GM11168 (cell line): ENCODE measurements around the gene CEACAM19.

Experiments used
- in situ Hi-C: fragments of 300-500 bp; cut with MboI; formaldehyde crosslinking; loops from one replicate; pipeline ENCODE4 v1.12.0; 2022; ENCODE audit warnings: low sequenced_read_pairs; ENCODE audit not compliant: unreplicated experiment

Gene CEACAM19

GRCh38 chr19:44644402-44645016 is 26.8 kb upstream of the CEACAM19 start:
- in situ Hi-C loops: no loop called here

DNA sequence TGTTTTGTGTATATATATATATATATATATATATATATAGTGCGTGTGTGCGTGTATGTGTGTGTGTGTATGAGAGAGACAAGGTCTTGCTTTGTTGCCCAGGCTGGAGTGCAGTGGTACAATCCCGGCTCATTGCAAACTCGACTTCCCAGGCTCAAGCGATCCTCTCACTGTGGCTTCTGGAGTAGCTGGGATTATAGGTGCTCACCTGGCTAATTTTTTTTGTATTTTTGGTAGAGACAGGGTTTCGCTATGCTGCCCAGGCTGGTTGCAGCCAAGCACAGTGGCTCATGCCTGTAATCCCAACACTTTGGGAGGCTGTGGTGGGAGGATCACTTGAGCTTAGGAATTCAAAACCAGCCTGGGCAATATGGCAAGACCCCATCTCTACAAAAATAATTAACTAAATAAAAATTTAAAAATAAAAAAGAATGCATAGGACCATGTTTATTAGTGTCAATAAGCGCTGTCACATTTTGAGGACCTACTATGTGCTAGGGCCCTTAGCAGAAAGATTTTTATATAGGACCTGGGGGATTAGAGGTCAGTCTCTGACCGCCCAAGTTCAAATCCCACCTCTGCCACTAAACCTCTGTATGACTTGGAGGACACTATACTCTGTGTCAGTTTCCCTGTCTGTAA is 25.8 kb upstream of the CEACAM19 start:
- in situ Hi-C loops: no loop called here

DNA sequence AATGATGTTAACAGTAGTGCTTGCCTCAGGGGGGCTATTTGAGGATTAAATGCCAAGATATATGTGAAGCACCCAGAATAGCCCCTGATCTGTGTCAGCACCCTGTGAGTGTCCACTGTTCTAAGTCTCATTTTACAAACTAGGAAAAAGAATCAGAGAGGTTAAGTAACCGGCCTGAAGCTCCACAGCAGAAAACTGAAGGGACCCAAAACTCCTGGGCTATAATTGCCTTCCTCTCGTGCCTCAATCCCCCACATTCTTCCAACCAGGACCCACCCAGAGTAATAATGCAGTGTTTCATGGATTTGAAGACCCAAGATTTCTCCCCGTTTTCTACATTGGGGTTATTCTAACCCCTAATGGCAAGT is 25.2 kb upstream of the CEACAM19 start:
- in situ Hi-C loops: no loop called here

- in situ Hi-C loops: no loop called here
Observed at GRCh38 chr19:44647144-44647543, 24.1 kb upstream of the CEACAM19 start.

- in situ Hi-C loops: no loop called here
Observed at GRCh38 chr19:44648631-44649251, 22.5 kb upstream of the CEACAM19 start.

DNA sequence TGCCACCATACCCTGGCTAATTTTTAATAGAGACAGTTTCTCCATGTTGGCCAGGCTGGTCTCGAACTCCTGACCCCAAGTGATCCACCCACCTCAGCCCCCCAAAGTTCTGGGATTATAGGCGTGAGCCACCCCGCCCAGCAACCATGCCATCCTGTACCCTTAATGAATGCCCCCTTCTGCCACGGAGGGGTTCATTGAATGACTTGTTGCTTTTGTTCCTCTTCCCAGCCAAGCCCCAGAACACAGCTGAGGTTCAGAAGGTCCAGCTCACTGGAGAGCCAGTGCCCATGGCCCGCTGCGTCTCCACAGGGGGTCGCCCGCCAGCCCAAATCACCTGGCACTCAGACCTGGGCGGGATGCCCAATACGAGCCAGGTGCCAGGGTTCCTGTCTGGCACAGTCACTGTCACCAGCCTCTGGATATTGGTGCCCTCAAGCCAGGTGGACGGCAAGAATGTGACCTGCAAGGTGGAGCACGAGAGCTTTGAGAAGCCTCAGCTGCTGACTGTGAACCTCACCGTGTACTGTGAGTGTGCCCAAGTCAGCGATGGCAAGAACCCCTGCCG is 21.6 kb upstream of the CEACAM19 start:
- in situ Hi-C loops: no loop called here

- in situ Hi-C loops: no loop called here
Observed at GRCh38 chr19:44653343-44653742, 17.9 kb upstream of the CEACAM19 start.

GRCh38 chr19:44653977-44654774 is 17.1 kb upstream of the CEACAM19 start:
- in situ Hi-C loops: no loop called here

DNA sequence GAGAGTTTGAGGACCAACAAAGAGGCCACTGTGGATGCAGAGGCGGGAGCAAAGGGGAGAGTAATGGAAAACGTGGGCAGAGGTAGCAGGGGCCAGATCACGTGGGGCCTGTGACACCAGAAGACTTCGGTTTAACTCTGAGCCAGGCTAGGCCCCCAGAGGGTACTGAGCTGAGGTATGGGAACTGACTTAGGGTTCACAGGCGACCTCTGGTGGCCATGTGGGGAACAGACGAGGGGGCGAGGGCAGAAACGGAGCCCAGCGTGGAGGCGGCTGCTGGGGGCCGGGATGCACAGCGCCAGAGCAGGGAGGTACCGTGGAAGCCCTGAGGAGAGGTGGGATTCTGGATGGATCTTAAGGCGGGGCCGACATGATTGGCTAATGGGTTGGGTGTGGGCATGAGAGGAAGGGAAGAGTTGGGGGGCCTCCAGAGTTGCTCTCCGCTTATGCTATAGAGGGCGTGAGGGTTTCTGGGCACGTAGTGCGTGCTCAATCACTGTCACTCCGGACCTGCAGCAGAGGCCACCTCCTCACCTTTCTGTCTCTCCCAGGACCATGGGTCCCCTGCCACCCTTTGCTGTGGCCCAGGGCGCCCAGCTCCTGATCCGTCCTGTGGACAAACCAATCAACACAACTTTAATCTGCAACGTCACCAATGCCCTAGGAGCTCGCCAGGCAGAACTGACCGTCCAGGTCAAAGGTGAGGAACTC is 13.9 kb upstream of the CEACAM19 start:
- in situ Hi-C loops: no loop called here

DNA sequence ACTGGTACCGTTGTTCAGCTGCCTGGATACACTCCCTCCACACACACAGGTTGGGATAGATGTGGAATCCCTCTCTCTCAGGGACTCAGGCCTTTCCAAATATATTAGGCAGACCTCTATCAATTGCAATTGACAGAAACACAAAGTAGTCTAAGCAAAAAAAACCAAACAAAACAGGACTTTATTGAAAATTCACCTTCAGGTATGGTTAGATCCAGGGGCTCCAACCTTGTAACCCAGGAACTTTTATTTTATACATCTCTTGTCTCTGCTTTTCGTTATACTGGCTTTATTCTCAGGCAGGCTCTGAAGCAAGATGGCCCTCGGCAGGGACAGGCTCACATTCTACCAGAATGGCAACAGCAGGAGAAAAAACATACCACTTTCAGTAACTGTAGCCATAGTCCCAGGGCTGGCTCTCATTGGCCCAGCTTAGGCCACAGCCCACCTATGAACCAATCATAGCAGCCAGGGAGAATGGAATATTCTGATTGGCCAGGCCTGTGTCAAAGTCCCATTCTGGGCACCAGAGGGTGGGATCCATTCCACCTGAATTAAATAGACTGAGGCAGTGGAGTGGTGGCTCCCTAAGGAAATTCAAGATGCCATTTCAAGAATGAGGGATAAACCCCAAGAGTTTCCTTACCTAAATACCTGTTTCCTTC is 13.1 kb upstream of the CEACAM19 start:
- in situ Hi-C loops: no loop called here

- in situ Hi-C loops: no loop called here
Observed at GRCh38 chr19:44660081-44660480, 11.2 kb upstream of the CEACAM19 start.

DNA sequence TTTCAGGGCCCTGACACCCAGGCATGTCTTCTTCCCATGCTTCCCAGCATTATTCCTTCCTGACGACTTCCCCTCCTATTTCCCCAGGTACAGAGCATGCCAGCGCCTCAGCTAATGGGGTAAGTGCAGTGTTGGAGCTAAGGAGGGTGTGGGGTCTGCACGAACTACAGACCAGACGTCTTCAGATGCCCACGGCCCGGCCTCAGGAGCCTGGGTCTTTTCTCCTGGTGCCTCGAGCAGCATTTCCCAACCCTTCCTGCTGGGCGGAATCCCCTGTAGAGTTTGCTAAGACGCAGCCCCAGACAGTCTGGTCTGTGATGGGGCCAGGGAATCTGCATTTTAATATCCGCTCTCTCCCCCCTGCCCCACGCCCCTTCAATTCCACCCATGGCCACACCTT is 10.1 kb upstream of the CEACAM19 start:
- in situ Hi-C loops: no loop called here

DNA sequence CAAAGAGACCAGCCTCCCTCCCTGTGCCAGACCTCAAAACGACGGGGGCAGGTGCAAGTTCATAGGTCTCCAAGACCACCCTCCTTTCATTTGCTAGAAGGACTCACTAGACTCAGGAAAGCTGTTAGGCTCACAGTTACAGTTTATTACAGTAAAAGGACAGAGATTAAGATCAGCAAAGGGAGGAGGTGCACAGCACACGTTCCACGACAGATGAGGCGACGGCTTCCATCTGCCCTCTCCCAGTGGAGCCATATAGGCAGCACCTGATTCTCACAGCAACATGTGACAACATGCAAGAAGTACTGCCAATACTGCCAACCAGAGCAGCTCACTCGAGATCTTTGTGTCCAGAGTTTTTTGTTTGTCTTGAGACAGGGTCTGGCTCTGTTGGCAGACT is 9.4 kb upstream of the CEACAM19 start:
- in situ Hi-C loops: no loop called here

DNA sequence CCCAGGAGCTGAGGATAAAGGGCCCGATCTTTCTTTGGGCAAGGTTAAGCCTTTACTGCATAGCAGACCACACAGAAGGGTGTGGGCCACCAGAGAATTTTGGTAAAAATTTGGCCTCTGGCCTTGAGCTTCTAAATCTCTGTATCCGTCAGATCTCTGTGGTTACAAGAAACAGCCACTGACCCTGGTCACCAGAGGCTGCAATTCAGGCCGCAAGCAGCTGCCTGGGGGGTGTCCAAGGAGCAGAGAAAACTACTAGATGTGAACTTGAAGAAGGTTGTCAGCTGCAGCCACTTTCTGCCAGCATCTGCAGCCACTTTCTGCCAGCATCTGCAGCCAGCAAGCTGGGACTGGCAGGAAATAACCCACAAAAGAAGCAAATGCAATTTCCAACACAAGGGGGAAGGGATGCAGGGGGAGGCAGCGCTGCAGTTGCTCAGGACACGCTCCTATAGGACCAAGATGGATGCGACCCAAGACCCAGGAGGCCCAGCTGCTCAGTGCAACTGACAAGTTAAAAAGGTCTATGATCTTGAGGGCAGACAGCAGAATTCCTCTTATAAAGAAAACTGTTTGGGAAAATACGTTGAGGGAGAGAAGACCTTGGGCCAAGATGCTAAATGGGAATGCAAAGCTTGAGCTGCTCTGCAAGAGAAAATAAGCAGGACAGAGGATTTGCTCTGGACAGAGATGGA is 8.4 kb upstream of the CEACAM19 start:
- in situ Hi-C loops: no loop called here

DNA sequence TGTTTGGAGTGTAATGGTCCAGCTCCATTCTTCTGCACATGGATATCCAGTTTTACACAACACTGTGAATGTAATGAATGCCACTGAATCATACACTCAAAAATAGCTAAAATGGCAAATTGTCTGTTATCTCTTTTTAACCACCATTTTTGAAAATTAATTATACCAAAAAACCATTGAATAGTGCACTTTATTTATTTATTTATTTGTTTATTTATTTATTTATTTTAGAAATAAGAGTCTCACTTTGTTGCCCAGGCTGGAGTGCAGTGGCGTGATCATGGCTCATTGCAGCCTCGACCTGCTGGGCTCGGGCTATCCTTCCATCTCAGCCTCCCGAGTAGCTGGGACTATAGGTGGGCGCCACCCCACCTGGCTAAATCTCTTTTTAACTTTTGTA is 7.3 kb upstream of the CEACAM19 start:
- in situ Hi-C loops: no loop called here

DNA sequence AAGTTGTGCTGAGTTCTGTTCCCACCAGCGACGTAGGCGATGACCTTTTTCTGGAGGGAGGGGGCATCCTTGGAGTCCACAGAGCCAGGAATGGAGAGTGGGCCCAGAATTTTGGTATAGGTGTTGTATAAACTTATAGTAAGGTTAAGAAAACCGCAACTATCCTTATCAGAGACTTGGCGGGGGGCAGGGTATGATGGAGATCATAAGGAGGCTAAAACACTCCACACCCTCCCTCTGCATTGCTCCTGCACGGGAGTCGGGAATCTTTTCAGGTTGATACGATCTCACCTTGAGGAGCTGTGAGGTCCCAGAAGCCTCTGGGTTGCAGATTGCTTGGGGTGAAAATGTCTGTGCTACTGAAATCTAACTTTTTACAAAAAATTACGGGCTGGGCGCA is 6.3 kb upstream of the CEACAM19 start:
- in situ Hi-C loops: no loop called here

- in situ Hi-C loops: no loop called here
Observed at GRCh38 chr19:44666852-44667556, 4.3 kb upstream of the CEACAM19 start.

- in situ Hi-C loops: no loop called here
Observed at GRCh38 chr19:44668985-44669764, 2.1 kb upstream of the CEACAM19 start.
